Fibroblast of pulmonary artery (primary cell): Measurements from ENCODE around the gene PSEN1.

ENCODE experiments used
- DNase-seq: peaks from one replicate; pipeline ENCODE4 v3.0.0-alpha.2; 2010; ENCODE audit warnings: low read depth
- H3K4me3 ChIP-seq: replicated peaks from 2 replicates; pipeline ENCODE4 v1.5.1; 2011; ENCODE audit warnings: low read depth, mild to moderate bottlenecking, control low read depth, low read length, moderate library complexity
- CTCF ChIP-seq: IDR thresholded peaks from 2 replicates; pipeline ENCODE4 v1.5.1; 2011; ENCODE audit warnings: mild to moderate bottlenecking, control low read depth, low read length, inconsistent platforms; ENCODE audit errors: missing control alignments

Gene PSEN1

GRCh38 chr14:73255693-73256225 is 119.5 kb downstream of the PSEN1 start:
- TF ChIP-seq CTCF, result no peak

GRCh38 chr14:73258076-73258475 is 121.8 kb downstream of the PSEN1 start:
- TF ChIP-seq CTCF, result no peak
- H3K4me3 ChIP-seq, result no peak overlapping the region
- DNase-seq, result no peak

More at GRCh38 chr14:73255693-73256225, 119.5 kb downstream of the PSEN1 start:
- H3K4me3 ChIP-seq, result no peak overlapping the region
- no peak for DNase-seq

- TF ChIP-seq CTCF, result no peak
- no peak overlapping the region for H3K4me3 ChIP-seq
- no peak for DNase-seq
These were observed 122.7 kb downstream of the PSEN1 start for GRCh38 chr14:73258845-73259611.

- H3K4me3 ChIP-seq, result no peak overlapping the region
- no peak for DNase-seq
- TF ChIP-seq CTCF, result no peak
These were observed 123.5 kb downstream of the PSEN1 start for GRCh38 chr14:73259837-73260236.

- TF ChIP-seq CTCF, result no peak
- no peak overlapping the region for H3K4me3 ChIP-seq
- no peak for DNase-seq
These were observed 124.3 kb downstream of the PSEN1 start for GRCh38 chr14:73260574-73260973.

- no peak for TF ChIP-seq CTCF
- DNase-seq, result no peak
- H3K4me3 ChIP-seq, result no peak overlapping the region
These were observed 124.8 kb downstream of the PSEN1 start for GRCh38 chr14:73261075-73261474.
